ENCODE data around the gene GABRP.

DNA sequence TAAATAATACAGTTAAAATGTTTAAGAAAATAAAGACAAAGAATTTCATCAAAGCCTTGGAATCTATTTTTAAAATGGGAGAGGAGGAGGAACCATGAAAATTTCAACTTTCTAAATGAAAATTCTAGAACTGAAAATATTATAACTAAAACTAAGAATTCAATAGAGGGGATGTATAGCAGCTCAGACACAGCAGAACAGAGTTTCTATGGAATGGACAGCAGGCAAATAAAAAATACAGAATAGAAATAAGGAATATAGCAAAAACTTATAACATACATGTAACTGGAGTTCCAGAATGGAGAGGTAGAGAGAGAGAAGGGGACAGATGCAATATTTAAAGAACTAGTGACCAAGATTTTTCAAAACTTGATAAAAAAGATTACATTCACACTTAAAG, 76.9 kb downstream of the GABRP start:
- TF ChIP-seq, protein P1, sequence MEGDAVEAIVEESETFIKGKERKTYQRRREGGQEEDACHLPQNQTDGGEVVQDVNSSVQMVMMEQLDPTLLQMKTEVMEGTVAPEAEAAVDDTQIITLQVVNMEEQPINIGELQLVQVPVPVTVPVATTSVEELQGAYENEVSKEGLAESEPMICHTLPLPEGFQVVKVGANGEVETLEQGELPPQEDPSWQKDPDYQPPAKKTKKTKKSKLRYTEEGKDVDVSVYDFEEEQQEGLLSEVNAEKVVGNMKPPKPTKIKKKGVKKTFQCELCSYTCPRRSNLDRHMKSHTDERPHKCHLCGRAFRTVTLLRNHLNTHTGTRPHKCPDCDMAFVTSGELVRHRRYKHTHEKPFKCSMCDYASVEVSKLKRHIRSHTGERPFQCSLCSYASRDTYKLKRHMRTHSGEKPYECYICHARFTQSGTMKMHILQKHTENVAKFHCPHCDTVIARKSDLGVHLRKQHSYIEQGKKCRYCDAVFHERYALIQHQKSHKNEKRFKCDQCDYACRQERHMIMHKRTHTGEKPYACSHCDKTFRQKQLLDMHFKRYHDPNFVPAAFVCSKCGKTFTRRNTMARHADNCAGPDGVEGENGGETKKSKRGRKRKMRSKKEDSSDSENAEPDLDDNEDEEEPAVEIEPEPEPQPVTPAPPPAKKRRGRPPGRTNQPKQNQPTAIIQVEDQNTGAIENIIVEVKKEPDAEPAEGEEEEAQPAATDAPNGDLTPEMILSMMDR (IDR thresholded peaks at IDR 0.05), result no peak
- TF ChIP-seq POLR2A (IDR thresholded peaks at IDR 0.05), result no peak

All from adrenal gland (tissue), 5 donors.